Bone marrow (tissue), 2 donors: ENCODE measurements around the gene ERP44.
A peak's percentile ranks its signal among the peaks of the same experiment; 100 is the strongest.
"Not testable (repeated sequence)": the region's sequence is repeated elsewhere in the genome, so short reads cannot be mapped to it uniquely, and the experiment has no call there.

Source experiments
- DNase-seq, 2 donors: peaks; one replicate each; lab custom pipeline; 2025; lab: John Stamatoyannopoulos, UW

Gene ERP44

GRCh38 chr9:100100146-100100667 lies 1.4 kb upstream of the ERP44 start:
- no peak for DNase-seq

DNA sequence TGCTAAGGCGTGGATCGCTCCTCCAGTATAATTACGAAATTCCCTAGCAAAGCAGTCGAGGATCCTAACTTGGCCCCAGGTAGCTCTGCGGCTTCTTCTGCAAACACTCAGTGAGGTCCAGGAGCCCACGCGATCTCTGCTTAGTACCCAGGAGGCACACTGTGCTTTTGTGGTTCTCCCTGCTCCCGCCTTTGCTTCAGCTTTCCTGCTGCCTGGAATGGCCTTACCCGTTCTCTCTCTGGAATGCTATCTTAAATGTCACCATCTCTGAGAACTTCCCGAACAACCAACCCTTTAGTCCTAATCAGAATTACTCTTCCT lies 882 bp upstream of the ERP44 start:
- DNase-seq: no peak

DNA sequence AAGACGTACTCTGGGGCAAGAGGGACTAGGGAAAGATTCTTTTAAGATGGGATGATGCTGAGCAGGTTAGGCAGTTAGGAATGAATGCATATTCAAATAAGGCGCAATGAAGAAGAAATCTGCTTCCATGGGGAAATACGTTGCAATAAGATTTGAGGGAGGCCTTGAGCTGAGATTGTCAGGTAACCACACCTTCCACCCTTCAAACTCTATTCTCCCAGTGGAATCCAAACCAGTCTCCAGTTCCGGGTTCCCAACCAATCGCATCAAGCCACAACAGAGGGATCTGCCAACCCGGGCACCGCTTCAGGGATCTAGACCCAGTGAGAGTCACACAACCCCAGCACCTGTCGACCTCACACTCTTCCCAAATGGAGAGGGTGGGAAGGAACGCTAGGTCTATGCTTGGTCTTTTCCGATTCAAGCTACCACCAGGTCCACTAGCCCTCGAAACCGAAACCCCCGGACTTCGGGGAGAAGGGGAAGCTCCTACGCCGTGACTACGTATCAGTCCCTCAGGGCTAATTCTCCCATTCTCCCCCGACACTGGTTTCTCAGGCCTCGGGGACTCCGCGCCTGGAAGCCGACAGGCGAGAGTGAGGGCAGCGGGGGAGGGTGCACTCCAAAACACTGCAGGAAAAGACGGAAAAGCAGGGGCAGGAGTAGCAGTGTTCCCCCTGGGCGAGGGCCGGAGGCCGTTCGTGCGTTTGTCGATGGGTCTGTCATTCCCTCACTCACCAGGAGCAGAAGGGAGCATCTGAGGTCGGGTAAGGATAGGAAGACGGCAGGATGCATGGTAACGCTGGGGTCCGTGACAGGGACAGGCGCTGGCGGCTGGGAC lies 534 bp downstream of the ERP44 start:
- DNase-seq: peak; percentile 49 to 87

- DNase-seq: no peak
Measured at GRCh38 chr9:100096378-100096916, 2.4 kb downstream of the ERP44 start.

- not testable (repeated sequence) for DNase-seq
Measured at GRCh38 chr9:100094411-100094810, 4.4 kb downstream of the ERP44 start.

DNA sequence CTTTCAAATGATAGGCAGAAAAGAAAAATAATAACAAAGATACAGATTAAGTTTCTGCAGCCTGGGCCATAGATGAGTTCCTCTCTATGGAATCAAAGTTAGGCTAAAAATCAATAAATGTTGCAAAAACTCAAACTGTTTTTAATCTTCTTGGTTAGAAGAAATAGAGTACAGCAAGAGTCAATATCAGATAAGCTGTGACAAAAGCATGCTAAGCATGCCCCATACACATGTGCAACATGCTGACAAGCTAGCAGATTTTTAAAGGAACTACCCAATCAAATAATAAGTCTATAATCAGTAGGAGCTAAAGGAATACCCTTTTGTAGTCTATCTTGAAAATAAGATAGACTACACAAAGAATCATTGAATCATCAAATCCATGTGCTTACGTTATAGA lies 6.7 kb downstream of the ERP44 start:
- DNase-seq: no peak

GRCh38 chr9:100091650-100092049 lies 7.2 kb downstream of the ERP44 start:
- no peak for DNase-seq

DNA sequence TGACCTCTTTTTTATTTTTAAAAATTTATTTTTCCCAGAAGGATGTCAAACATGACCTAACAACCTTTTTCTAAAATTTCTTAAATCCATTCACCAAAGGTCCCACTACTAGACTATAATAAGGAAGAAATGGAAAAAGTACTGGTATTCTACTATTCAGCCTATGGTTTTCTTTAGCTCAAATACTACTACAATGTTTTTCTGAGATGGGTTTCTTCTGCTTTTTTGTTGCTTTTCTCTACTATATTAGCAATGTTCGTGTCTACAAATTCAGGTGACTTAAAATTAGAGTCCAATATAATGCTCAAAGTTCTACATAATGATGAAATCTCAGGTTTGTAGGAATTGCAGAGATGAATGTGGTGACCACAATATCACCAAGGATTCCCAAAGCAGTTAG lies 7.9 kb downstream of the ERP44 start:
- DNase-seq: no peak

- no peak for DNase-seq
Measured at GRCh38 chr9:100088202-100088601, 10.6 kb downstream of the ERP44 start.

DNA sequence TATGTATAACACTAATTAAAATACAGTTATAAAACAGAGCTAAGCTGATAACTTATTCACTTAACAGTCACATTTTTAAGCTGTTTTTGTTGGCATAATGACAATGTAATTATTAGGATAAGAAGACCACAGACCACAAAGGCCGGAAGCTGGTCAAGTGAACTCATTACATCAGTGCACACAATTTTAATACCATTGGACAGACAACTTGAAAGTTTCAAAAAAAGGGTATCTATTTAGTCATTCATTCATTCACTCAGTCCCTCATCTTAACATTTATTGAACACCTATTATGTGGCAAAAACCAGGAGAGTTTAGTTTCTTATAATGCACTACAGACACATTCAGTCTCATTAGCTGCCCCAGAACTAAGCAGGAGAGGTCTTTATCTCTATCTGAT lies 11.6 kb downstream of the ERP44 start:
- DNase-seq: no peak

DNA sequence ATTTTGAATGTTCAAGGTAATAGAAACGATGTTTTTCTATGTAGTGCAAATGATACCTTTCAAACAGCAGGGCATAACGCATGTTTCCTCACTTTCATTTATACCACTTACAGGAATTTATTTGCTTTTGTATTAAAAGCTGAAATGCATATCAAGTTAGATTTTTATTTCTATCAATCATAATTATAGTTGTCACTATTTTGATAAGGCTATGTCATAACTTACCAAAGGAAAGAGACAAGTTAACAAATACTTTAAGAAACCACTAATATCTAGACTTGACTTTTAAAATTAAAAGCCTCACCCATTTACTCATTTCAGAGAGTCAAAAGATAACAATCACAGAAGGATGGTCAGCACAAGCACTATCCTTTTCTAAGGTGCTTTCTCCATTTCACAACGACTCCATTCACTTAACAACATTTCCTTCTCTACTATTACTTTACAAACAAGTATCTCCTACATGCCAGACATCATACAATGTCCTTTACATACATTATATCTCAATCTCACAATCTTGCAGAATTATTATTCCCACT lies 12.6 kb downstream of the ERP44 start:
- DNase-seq: no peak

- DNase-seq: no peak
Measured at GRCh38 chr9:100084734-100085133, 14.1 kb downstream of the ERP44 start.

DNA sequence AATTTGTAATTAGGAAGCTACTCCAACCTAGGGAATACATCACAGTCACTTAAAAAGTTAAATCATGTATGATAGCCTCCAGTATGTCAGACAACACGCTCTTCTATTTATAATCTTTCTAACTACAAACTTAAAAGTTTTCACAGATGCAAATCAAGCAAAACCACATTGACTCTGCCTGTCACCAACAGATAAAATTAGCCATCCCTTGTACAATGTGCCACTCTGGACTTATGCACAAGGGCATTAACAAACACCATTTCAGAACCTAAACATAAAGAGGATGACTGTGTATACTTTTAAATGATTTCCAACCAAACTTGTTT lies 14.7 kb downstream of the ERP44 start:
- DNase-seq: no peak

DNA sequence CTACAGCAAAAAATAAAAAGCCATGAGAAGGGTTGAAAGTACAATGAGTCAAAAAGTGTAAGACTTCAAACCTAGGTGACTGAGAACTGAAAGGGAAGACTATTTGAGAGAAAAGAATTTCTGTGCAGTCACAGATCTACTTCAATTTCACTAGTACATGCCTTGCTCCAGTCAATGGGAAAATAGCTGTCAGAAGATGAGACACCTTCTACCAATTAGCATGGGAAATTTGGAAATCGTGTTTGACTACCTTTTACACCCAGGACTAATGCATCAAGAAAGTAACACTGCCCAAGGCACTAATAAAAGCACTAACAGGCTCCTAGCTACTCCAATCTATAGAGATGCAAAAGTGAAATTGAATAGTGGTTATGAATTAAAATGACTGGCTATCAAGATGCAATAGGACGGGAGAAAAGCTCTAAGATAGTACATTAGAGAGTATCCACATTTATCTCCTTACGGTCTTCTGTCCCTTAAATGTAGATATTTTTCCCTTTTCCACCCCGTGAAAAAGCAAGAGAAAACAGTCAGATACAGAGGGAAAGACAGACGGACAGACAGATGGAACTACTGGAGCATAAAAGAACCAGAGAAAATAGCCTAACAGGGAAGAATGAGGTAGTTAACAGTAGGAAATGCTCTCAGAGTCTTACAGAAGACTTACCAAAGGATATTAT lies 15.2 kb downstream of the ERP44 start:
- no peak for DNase-seq

DNA sequence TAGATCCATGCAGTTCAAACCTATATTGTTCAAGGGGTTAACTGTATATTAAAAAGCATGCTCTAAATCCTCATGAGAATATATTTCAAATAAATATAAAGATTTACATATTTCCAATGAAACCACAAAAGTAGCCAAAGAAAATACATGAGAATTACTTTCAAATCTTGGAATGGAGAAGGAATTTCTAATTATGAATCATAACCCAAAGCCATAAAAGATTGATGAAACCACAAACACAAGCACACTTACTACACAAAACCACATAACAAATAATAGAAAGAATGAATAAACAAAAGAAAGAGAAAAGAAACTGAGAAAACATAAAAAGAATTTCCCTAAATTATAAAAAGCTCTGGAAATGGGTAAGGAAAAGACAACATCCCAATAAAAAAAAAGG lies 16.0 kb downstream of the ERP44 start:
- DNase-seq: no peak

- not testable (repeated sequence) for DNase-seq
Measured at GRCh38 chr9:100076256-100076655, 22.5 kb downstream of the ERP44 start.

GRCh38 chr9:100074989-100075388 lies 23.8 kb downstream of the ERP44 start:
- DNase-seq: no peak

- no peak for DNase-seq
Measured at GRCh38 chr9:100074093-100074492, 24.7 kb downstream of the ERP44 start.

GRCh38 chr9:100072805-100073204 lies 26.0 kb downstream of the ERP44 start:
- no peak for DNase-seq

DNA sequence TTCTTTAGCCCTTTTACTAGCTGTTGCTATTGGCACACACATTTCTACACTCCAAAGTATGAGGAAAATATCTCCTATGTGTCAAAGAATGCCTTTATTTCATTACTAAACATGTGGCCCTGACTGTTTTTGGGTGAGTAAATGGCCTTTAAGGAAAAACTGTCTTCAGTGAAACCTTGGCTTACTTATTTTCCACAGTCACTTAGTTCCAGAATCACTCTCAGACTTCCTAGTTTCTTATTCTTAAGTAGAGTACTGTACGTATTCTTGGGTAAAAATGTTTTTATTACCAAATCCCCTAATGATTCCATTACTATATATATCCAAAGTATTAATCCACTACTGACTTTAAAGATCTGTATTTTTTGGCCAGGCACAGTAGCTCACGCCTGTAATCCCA lies 27.5 kb downstream of the ERP44 start:
- no peak for DNase-seq

GRCh38 chr9:100070104-100071041 lies 28.4 kb downstream of the ERP44 start:
- DNase-seq: no peak

GRCh38 chr9:100069068-100069467 lies 29.7 kb downstream of the ERP44 start:
- not testable (repeated sequence) for DNase-seq
